Gastrocnemius medialis (tissue), 4 donors: Measurements from ENCODE around the gene TK2. TPM values are rescaled to one million over a fixed set of nuclear protein-coding genes. Genes with fewer than 3 reads are reported as not detected.
"Not testable (repeated sequence)": the region's sequence is repeated elsewhere in the genome, so short reads cannot be mapped to it uniquely, and the experiment has no call there.

Source experiments
- ATAC-seq, 2 donors: fragments of 150-250 bp; one replicate each; pipeline ENCODE4 v1.9.1; 2016
- DNase-seq, 2 donors: peaks; one replicate each; pipeline ENCODE4 v3.0.0-alpha.2; 2019
- H3K27ac ChIP-seq, 4 donors: fragments of 200-600 bp; sonication (generic); 1 replicate in 1 of 4; 2 replicates in 3 of 4; pipeline ENCODE4 v1.5.1; 2016 to 2018; ENCODE audit warnings: mild to moderate bottlenecking in 2 of 4, moderate library complexity in 1 of 4
- H3K27me3 ChIP-seq, 3 donors: fragments of 200-600 bp; sonication (generic) in 2 of 3; 1 replicate in 1 of 3; 2 replicates in 2 of 3; pipeline versions ENCODE4 v1.5.1 to v1.6.0; 2016 to 2019; ENCODE audit warnings: mild to moderate bottlenecking in 1 of 3, moderate library complexity in 1 of 3
- H3K36me3 ChIP-seq, 2 donors: fragments of 200-600 bp; sonication (generic) in 1 of 2; one replicate each; pipeline ENCODE4 v1.5.1; 2017 to 2018
- H3K4me1 ChIP-seq, 2 donors: fragments of 200-600 bp; sonication (generic) in 1 of 2; one replicate each; pipeline ENCODE4 v1.5.1; 2016 to 2017; ENCODE audit warnings: mild to moderate bottlenecking in 2 of 2
- H3K4me3 ChIP-seq, 4 donors: fragments of 200-600 bp; sonication (generic) in 3 of 4; 1 replicate in 1 of 4; 2 replicates in 3 of 4; pipeline ENCODE4 v1.5.1; 2016 to 2019; ENCODE audit warnings: mild to moderate bottlenecking in 2 of 4
- H3K9me3 ChIP-seq, 3 donors: fragments of 200-600 bp; sonication (generic) in 2 of 3; 1 replicate in 1 of 3; 2 replicates in 2 of 3; pipeline ENCODE4 v1.5.1; 2016 to 2019
- POLR2A ChIP-seq, 2 donors: fragments of 450-650 bp; IDR thresholded peaks; one replicate each; pipeline ENCODE4 v1.6.1; 2017; ENCODE audit warnings: antibody characterized with exemption in 2 of 2, mild to moderate bottlenecking in 2 of 2, moderate library complexity in 2 of 2
- in situ Hi-C, 4 donors: fragments of 200-750 bp; cut with MboI; loops; one replicate each; pipeline versions ENCODE4 v1.15.0 to v1.8.0; 2017; ENCODE audit warnings: low sequenced_read_pairs in 4 of 4
- intact Hi-C: fragments of 100-400 bp; cut with DNase I; formaldehyde crosslinking; loops from one replicate; pipeline ENCODE4 v1.15.1; 2023; ENCODE audit warnings: low total_unique reads
- total RNA-seq, 4 donors: library from RNA; depleted of rRNA; stranded (reverse); fragments of >200 nt; gene quantifications; one replicate each; pipeline versions ENCODE4 v1.1.0 to v1.2.3, GENCODE V29; 2016
- TF ChIP-seq, protein P1 (sequence below), 5 experiments: fragments of 450-650 bp in 3 of 5; fragments of 200-600 bp in 2 of 5; sonication (generic) in 2 of 5; IDR thresholded peaks in 4 of 5; conservative IDR thresholded peaks in 1 of 5; 1 replicate in 4 of 5; 2 replicates in 1 of 5; pipeline ENCODE4 v1.5.1; 2016 to 2019; ENCODE audit warnings: antibody characterized with exemption in 5 of 5, mild to moderate bottlenecking in 3 of 5, moderate library complexity in 3 of 5

The TK2 gene
- total RNA-seq, 4 donors from 2014 or later: 10.6 to 22.7 (median 15.5) TPM

DNA sequence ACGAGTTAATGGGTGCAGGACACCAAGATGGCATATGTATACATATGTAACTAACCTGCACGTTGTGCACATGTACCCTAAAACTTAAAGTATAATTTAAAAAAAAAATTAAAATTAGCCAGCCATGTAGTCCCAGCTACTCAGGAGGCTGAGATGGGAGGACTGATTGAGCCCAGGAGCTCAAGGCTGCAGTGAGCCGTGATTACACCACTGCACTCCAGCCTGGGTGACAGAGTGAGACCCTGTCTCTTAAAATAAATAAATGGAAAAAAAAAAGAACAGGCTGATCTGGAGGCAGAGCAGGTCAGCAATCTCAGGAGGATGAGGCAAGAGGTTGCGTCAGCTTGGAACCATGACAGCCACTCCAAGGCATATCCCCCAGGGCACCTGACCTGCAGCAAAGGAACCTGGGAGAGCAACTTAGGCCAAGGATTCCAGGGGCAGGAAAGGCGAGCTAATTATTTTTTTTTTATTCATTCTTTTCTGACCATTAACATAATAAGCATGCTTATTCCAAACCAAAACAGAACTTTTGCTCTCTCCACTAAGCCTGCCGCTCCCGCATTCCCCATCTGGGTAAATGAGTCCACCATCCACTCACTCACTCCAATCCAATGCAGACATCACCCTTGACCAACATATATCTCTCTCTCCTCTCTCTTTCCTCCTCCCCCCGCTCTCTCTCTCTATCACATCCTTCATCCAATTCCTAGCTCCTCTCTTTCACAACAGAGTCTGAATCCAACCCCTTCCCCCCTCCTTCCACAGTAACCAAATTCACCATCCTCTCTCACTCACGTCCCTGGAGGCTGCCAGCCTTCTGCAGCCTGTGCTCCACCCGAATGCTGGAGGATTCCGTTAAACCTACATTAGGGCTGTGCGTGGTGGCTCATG is 47.7 kb downstream of the TK2 start:
- no peaks in the 10 kb centered on the region for H3K27me3 ChIP-seq
- in situ Hi-C loops: no loop called here
- DNase-seq (peak; percentile 83 to 92), ATAC-seq (peak; percentile 97 to 98)
- no peaks in the 10 kb centered on the region for H3K36me3 ChIP-seq
- peaks cover 23 to 27% of the 10 kb centered on the region in 2 donors for H3K4me1 ChIP-seq
- TF ChIP-seq, protein P1, sequence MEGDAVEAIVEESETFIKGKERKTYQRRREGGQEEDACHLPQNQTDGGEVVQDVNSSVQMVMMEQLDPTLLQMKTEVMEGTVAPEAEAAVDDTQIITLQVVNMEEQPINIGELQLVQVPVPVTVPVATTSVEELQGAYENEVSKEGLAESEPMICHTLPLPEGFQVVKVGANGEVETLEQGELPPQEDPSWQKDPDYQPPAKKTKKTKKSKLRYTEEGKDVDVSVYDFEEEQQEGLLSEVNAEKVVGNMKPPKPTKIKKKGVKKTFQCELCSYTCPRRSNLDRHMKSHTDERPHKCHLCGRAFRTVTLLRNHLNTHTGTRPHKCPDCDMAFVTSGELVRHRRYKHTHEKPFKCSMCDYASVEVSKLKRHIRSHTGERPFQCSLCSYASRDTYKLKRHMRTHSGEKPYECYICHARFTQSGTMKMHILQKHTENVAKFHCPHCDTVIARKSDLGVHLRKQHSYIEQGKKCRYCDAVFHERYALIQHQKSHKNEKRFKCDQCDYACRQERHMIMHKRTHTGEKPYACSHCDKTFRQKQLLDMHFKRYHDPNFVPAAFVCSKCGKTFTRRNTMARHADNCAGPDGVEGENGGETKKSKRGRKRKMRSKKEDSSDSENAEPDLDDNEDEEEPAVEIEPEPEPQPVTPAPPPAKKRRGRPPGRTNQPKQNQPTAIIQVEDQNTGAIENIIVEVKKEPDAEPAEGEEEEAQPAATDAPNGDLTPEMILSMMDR (IDR thresholded peaks at IDR 0.05 in 4 of 5, conservative IDR thresholded peaks at IDR 0.05 in 1 of 5): no peak
- no peak for TF ChIP-seq POLR2A (IDR thresholded peaks at IDR 0.05)
- H3K4me3 ChIP-seq: peak overlapping the region in 3 of 4 donors; percentile 5 to 24 (median 7)
- intact Hi-C loops: loop anchor here (2.0 kb wide), 1 partner anchor 15 kb away; no protein-coding TSS in a partner anchor
- H3K9me3 ChIP-seq: no peaks in the 10 kb centered on the region
- H3K27ac ChIP-seq: peak overlapping the region; percentile 53 to 89 (median 72)

DNA sequence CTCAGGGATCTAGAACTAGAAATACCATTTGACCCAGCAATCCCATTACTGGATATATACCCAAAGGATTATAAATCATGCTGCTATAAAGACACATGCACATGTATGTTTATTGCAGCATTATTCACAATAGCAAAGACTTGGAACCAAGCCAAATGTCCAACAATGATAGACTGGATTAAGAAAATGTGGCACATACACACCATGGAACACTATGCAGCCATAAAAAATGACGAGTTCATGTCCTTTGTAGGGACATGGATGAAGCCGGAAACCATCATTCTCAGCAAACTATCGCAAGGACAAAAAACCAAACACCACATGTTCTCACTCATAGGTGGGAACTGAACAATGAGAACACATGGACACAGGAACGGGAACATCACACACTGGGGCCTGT is 48.4 kb downstream of the TK2 start:
- in situ Hi-C loops, intact Hi-C loops, H3K36me3 ChIP-seq, H3K4me3 ChIP-seq, H3K27me3 ChIP-seq, H3K9me3 ChIP-seq, ATAC-seq, DNase-seq: not testable (repeated sequence)
- Histone ChIP-seq H3K4me1 (peaks cover 23 to 27% of the 10 kb centered on the region in 2 donors), H3K27ac (peak overlapping the region; percentile 28 to 89 (median 66))

DNA sequence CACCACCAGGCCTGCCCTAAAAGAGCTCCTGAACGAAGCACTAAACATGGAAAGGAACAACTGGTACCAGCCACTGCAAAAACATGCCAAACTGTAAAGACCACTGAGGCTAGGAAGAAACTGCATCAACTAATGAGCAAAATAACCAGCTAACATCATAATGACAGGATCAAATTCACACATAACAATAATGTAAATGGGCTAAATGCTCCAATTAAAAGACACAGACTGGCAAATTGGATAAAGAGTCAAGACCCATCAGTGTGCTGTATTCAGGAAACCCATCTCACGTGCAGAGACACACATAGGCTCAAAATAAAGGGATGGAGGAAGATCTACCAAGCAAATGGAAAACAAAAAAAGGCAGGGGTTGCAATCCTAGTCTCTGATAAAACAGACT is 52.0 kb downstream of the TK2 start:
- H3K27me3 ChIP-seq, intact Hi-C loops, in situ Hi-C loops, H3K36me3 ChIP-seq, H3K9me3 ChIP-seq, H3K4me3 ChIP-seq, DNase-seq, H3K27ac ChIP-seq, ATAC-seq: not testable (repeated sequence)
- peaks cover 12 to 14% of the 10 kb centered on the region in 2 donors for H3K4me1 ChIP-seq

DNA sequence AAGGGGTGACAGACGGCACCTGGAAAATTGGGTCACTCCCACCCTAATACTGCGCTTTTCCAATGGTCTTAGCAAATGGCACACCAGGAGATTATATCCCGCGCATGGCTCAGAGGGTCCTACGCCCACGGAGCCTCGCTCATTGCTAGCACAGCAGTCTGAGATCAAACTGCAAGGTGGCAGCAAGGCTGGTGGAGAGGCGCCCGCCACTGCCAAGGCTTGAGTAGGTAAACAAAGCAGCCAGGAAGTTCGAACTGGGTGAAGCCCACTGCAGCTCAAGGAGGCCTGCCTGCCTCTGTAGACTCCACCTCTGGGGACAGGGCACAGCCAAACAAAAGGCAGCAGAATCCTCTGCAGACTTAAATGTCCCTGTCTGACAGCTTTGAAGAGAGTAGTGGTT is 53.7 kb downstream of the TK2 start:
- H3K9me3 ChIP-seq, H3K27me3 ChIP-seq, DNase-seq, H3K27ac ChIP-seq, H3K4me1 ChIP-seq, in situ Hi-C loops, intact Hi-C loops, H3K4me3 ChIP-seq, ATAC-seq, H3K36me3 ChIP-seq: not testable (repeated sequence)

DNA sequence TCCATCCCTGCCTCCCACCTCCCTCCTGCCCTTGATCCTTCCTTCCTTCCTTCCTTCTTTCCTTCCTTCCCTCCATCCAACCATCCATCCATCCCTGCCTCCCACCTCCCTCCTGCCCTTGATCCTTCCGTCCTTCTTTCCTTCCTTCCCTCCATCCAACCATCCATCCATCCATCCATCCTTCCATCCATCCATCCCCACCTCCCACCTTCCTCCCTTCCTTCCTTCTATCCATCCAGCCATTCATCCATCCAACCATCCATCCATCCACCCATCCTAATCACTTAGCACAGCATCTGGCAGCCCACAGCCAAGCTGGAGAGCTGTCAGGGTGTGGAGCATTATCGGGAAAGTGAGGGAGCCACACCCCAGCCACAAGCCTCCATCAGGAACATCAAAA is 54.5 kb downstream of the TK2 start:
- DNase-seq: no peak
- Histone ChIP-seq H3K36me3 (no peaks in the 10 kb centered on the region), H3K27ac (no peak overlapping the region), H3K27me3 (no peaks in the 10 kb centered on the region), H3K9me3 (no peaks in the 10 kb centered on the region), H3K4me1 (no peaks in the 10 kb centered on the region), H3K4me3 (no peak overlapping the region)
- ATAC-seq: no peak
- intact Hi-C loops: no loop called here
- TF ChIP-seq POLR2A (IDR thresholded peaks at IDR 0.05): no peak
- TF ChIP-seq, protein P1 (IDR thresholded peaks at IDR 0.05 in 4 of 5, conservative IDR thresholded peaks at IDR 0.05 in 1 of 5): no peak
- in situ Hi-C loops: no loop called here

DNA sequence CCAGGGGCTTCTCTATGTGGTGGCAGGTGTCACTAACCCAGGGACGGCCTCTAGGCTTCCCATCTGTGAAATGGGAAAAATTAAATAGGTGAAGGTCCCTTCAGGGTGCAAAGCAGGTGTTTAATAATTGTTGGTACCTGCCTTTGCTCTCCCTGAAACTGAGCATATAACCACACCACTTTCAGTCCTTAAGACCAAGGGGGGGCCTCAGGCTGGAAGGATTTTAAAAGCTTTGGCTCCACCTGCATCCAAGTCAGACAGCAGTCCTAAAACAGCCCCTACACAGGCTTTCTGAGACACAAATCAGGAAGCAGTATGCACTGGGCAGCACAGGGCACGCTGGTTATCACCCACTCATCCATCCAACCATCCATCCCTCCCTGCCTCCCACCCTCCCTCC is 55.0 kb downstream of the TK2 start:
- TF ChIP-seq, protein P1 (IDR thresholded peaks at IDR 0.05 in 4 of 5, conservative IDR thresholded peaks at IDR 0.05 in 1 of 5): no peak
- TF ChIP-seq POLR2A (IDR thresholded peaks at IDR 0.05): no peak
- peak in 1 of 2 donors; percentile 7 for DNase-seq
- no peaks in the 10 kb centered on the region for H3K4me1 ChIP-seq
- no peaks in the 10 kb centered on the region for H3K27me3 ChIP-seq
- H3K36me3 ChIP-seq: no peaks in the 10 kb centered on the region
- intact Hi-C loops: no loop called here
- no peak overlapping the region for H3K27ac ChIP-seq
- H3K9me3 ChIP-seq: no peaks in the 10 kb centered on the region
- no peak overlapping the region for H3K4me3 ChIP-seq
- no peak for ATAC-seq
- in situ Hi-C loops: no loop called here
